Measurements from ENCODE around the gene FAM110D. TPM values are rescaled to one million over a fixed set of nuclear protein-coding genes. Genes with fewer than 3 reads are reported as not detected.

FAM110D gene
- total and polyA plus RNA-seq, 2 donors (not counting 3 experiments of a cell fraction or from before 2014, with no cell fraction given): 2.6 to 5.1 TPM

- H2AFZ ChIP-seq (ENCODE audit: low read depth, low read length): peak overlapping the region; percentile 77
- no peak overlapping the region for H3K27ac ChIP-seq (ENCODE audit: insufficient read depth, low read depth, low read length)
- no peak overlapping the region for H3K4me2 ChIP-seq (ENCODE audit: insufficient read depth, low read length)
These were observed 10.3 kb downstream of the FAM110D start for GRCh38 chr1:26169198-26169554.

More at GRCh38 chr1:26169198-26169554, 10.3 kb downstream of the FAM110D start:
- dilution Hi-C loops (cut with MboI; ENCODE audit: extremely low pct_ligation_motif_present, low sequenced_read_pairs): no loop called here
- no peaks in the 10 kb centered on the region for H3K36me3 ChIP-seq (ENCODE audit: control insufficient read depth in 2 of 2, extremely low read depth in 1 of 2, insufficient read depth in 2 of 2, low read length in 2 of 2)
- H4K20me1 ChIP-seq (replicated peaks; ENCODE audit: control insufficient read depth, extremely low read depth, insufficient read depth, low read length): no peaks in the 10 kb centered on the region
- BruUV-seq (replicated peaks): no TSS peak
- H3K4me1 ChIP-seq (ENCODE audit: control insufficient read depth, extremely low read depth, insufficient read depth, low read length): no peaks in the 10 kb centered on the region
- ChIA-PET CTCF (interaction anchor here (0.9 to 3.7 kb wide), 38 partner anchors 8 to 248 kb away, joined by 3 to 48 read pairs (median 5); partner anchors contain the start of genes CATSPER4, CEP85, CNKSR1 and FAM110D), POLR2A (no interaction called here)
- H3K79me2 ChIP-seq (ENCODE audit: control insufficient read depth, insufficient read depth, low read length): peaks cover 2% of the 10 kb centered on the region
- intact Hi-C loops (cut with micrococcal nuclease): loop anchor here (1.0 kb wide), 4 partner anchors 65 to 194 kb away; partner anchors contain the start of gene CEP85
- TF ChIP-seq MAX (IDR thresholded peaks at IDR 0.05; ENCODE audit: insufficient read depth, insufficient read length) (no peak), JUN (IDR thresholded peaks at IDR 0.05; ENCODE audit: borderline replicate concordance, insufficient read depth, insufficient read length, low read depth) (no peak), EZH2 (IDR thresholded peaks at IDR 0.05; ENCODE audit: borderline replicate concordance, low read depth, low read length, severe bottlenecking) (no peak), POLR2A (IDR thresholded peaks at IDR 0.05; ENCODE audit: low read depth, low read length) (no peak), MYC (IDR thresholded peaks at IDR 0.05; ENCODE audit: low read depth, low read length) (no peak), GATA2 (IDR thresholded peaks at IDR 0.05; ENCODE audit: insufficient read depth, insufficient read length, low read depth, low read length) (no peak), POLR2AphosphoS5 (IDR thresholded peaks at IDR 0.05; ENCODE audit: insufficient read depth, low read depth, low read length) (no peak), FOS (IDR thresholded peaks at IDR 0.05; ENCODE audit: borderline replicate concordance, insufficient read depth, low read length) (no peak)
- TF ChIP-seq, protein P1, sequence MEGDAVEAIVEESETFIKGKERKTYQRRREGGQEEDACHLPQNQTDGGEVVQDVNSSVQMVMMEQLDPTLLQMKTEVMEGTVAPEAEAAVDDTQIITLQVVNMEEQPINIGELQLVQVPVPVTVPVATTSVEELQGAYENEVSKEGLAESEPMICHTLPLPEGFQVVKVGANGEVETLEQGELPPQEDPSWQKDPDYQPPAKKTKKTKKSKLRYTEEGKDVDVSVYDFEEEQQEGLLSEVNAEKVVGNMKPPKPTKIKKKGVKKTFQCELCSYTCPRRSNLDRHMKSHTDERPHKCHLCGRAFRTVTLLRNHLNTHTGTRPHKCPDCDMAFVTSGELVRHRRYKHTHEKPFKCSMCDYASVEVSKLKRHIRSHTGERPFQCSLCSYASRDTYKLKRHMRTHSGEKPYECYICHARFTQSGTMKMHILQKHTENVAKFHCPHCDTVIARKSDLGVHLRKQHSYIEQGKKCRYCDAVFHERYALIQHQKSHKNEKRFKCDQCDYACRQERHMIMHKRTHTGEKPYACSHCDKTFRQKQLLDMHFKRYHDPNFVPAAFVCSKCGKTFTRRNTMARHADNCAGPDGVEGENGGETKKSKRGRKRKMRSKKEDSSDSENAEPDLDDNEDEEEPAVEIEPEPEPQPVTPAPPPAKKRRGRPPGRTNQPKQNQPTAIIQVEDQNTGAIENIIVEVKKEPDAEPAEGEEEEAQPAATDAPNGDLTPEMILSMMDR (IDR thresholded peaks at IDR 0.05; ENCODE audit: extremely low read depth in 1 of 2, insufficient read depth in 1 of 2, low read depth in 1 of 2, low read length in 2 of 2): no peak
- no peaks in the 10 kb centered on the region for H3K27me3 ChIP-seq (ENCODE audit: control insufficient read depth in 2 of 2, insufficient read depth in 2 of 2, low read length in 2 of 2)
- no peaks in the 10 kb centered on the region for H3K9me1 ChIP-seq (replicated peaks; ENCODE audit: control insufficient read depth, extremely low read depth, insufficient read depth, low read length)
- FAIRE-seq (no peak), DNase-seq (ENCODE audit: low read depth, low spot score) (no peak)
- no peak overlapping the region for H3K9ac ChIP-seq (replicated peaks; ENCODE audit: extremely low read depth, insufficient read depth, low read length)
- H3K4me3 ChIP-seq (replicated peaks in 1 of 3; ENCODE audit: insufficient read depth in 1 of 3, low read depth in 1 of 3, low read length in 3 of 3): no peak overlapping the region
- no peaks in the 10 kb centered on the region for H3K9me3 ChIP-seq (replicated peaks; ENCODE audit: control insufficient read depth, insufficient read depth, low read length)

All from endothelial cell of umbilical vein (primary cell).